Body of pancreas (tissue), 4 donors: ENCODE measurements around the gene MYO18B.

ENCODE experiments used
- POLR2A ChIP-seq, 3 donors: fragments of 450-650 bp; IDR thresholded peaks; one replicate each; pipeline ENCODE4 v1.6.1; 2016; ENCODE audit warnings: antibody characterized with exemption in 3 of 3, mild to moderate bottlenecking in 2 of 3
- TF ChIP-seq, protein P1 (sequence below), 7 experiments: fragments of 450-650 bp in 4 of 7; fragments of 200-600 bp in 3 of 7; sonication (generic) in 3 of 7; IDR thresholded peaks; one replicate each; pipeline ENCODE4 v1.5.1; 2016 to 2019; ENCODE audit warnings: antibody characterized with exemption in 7 of 7

DNA sequence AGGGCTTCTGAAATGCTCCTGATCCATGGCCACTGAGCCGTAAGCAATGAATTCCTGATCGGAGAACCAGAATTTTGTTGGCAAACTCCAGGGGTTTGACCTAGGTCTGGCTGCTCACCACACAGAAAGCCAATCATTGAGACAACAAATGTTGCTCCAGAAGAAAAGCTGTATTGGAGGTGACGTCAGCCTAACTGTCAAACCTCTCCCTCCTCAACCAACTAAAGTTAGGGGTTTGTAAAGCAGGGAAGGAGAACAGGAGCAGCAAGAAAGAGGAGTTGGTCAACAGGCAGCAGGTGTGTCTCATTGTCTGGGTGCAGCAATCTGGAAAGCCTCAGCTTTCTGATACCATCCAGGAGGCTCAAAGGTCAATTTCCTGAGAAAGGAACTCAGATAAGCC, 293.5 kb downstream of the MYO18B start:
- TF ChIP-seq, protein P1, sequence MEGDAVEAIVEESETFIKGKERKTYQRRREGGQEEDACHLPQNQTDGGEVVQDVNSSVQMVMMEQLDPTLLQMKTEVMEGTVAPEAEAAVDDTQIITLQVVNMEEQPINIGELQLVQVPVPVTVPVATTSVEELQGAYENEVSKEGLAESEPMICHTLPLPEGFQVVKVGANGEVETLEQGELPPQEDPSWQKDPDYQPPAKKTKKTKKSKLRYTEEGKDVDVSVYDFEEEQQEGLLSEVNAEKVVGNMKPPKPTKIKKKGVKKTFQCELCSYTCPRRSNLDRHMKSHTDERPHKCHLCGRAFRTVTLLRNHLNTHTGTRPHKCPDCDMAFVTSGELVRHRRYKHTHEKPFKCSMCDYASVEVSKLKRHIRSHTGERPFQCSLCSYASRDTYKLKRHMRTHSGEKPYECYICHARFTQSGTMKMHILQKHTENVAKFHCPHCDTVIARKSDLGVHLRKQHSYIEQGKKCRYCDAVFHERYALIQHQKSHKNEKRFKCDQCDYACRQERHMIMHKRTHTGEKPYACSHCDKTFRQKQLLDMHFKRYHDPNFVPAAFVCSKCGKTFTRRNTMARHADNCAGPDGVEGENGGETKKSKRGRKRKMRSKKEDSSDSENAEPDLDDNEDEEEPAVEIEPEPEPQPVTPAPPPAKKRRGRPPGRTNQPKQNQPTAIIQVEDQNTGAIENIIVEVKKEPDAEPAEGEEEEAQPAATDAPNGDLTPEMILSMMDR (IDR thresholded peaks at IDR 0.05) = no peak
- no peak for TF ChIP-seq POLR2A (IDR thresholded peaks at IDR 0.05)
